DND-41 (cell line): ENCODE data around the gene RIN1.

Source experiments
- CTCF ChIP-seq: IDR thresholded peaks from 2 replicates; pipeline ENCODE4 v1.5.1; 2012; ENCODE audit warnings: borderline replicate concordance, low read length, moderate library complexity, mild to moderate bottlenecking; ENCODE audit not compliant: poor library complexity, severe bottlenecking; ENCODE audit errors: extremely low read depth
- EZH2 ChIP-seq: IDR thresholded peaks from 3 replicates; pipeline ENCODE4 v1.6.1; 2012; ENCODE audit warnings: borderline replicate concordance, low read depth, mild to moderate bottlenecking, moderate library complexity, low read length, inconsistent platforms; ENCODE audit not compliant: severe bottlenecking

GRCh38 chr11:66365711-66366619 lies 29.7 kb upstream of the RIN1 start:
- TF ChIP-seq CTCF (no peak), EZH2 (no peak)
